HFFc6 (cell line): ENCODE data around the gene UTS2R. TPM values are rescaled to one million over a fixed set of nuclear protein-coding genes. Genes with fewer than 3 reads are reported as not detected.
A peak's percentile ranks its signal among the peaks of the same experiment; 100 is the strongest.

ENCODE experiments used
- DNase-seq: peaks from one replicate; pipeline ENCODE4 v3.0.0-alpha.2; 2018
- H3K27ac Mint-ChIP-seq: 2 replicates; pipeline ENCODE4 v1.8.0; 2020; ENCODE audit warnings: mild to moderate bottlenecking, mixed read lengths
- H3K27me3 Mint-ChIP-seq: 2 replicates; pipeline ENCODE4 v1.8.0; 2021; ENCODE audit warnings: mild to moderate bottlenecking, moderate library complexity, mixed read lengths; ENCODE audit not compliant: insufficient read depth
- H3K36me3 Mint-ChIP-seq: 2 replicates; pipeline ENCODE4 v1.8.0; 2021; ENCODE audit warnings: low read depth, mixed read lengths
- H3K4me1 Mint-ChIP-seq: 2 replicates; pipeline ENCODE4 v1.8.0; 2020; ENCODE audit warnings: low read depth, mixed read lengths
- H3K4me3 Mint-ChIP-seq: 2 replicates; pipeline ENCODE4 v1.8.0; 2020; ENCODE audit warnings: mild to moderate bottlenecking, moderate library complexity, mixed read lengths
- H3K9me3 Mint-ChIP-seq: 2 replicates; pipeline ENCODE4 v1.8.0; 2020; ENCODE audit warnings: mild to moderate bottlenecking, mixed read lengths
- CTCF ChIP-seq: fragments of 200-600 bp; sonication (generic); IDR thresholded peaks from 2 replicates; pipeline ENCODE4 v1.5.0; 2021; ENCODE audit warnings: antibody characterized with exemption, mild to moderate bottlenecking
- total RNA-seq, 6 experiments: library from RNA; stranded (reverse); fragmentation: NEBNext Ultra II Directional; extraction: Animal tissue kit (Norgen Biotek cat#: 25700); gene quantifications; 2 replicates in 1 of 6; 3 replicates in 5 of 6; pipeline ENCODE4 v1.2.3, GENCODE V29; 2021

The UTS2R gene
- total RNA-seq, 6 experiments from 2014 or later: not detected

GRCh38 chr17:82332669-82333278, 38.8 kb upstream of the UTS2R start:
- H3K36me3 Mint-ChIP-seq: no peaks in the 10 kb centered on the region
- DNase-seq: peak; percentile 34
- peaks cover 13% of the 10 kb centered on the region for H3K4me1 Mint-ChIP-seq
- no peaks in the 10 kb centered on the region for H3K9me3 Mint-ChIP-seq
- peaks cover 6% of the 10 kb centered on the region for H3K27me3 Mint-ChIP-seq
- no peak for TF ChIP-seq CTCF
- H3K4me3 Mint-ChIP-seq: peak overlapping the region; percentile 80
- no peak overlapping the region; the same call in 1 of the 2 replicates for H3K27ac Mint-ChIP-seq

- Mint-ChIP-seq H3K4me3 (peak within 1 kb of the TSS; percentile 86), H3K27ac (no peak within 1 kb of the TSS; the same call in 1 of the 2 replicates), H3K27me3 (peaks cover 6% of the 10 kb centered on the region), H3K36me3 (no peaks in the 10 kb centered on the region), H3K4me1 (peaks cover 17% of the 10 kb centered on the region), H3K9me3 (no peaks in the 10 kb centered on the region)
- peak; percentile 51 for DNase-seq
- no peak for TF ChIP-seq CTCF
Measured at GRCh38 chr17:82333279-82334171, 38.0 kb upstream of the UTS2R start, which contains the start of gene SECTM1. Gene SECTM1 (minus strand): TSS chr17:82333766. CDS start chr17:82327240, 6,526 bp downstream.

- TF ChIP-seq CTCF: no peak
- H3K27me3 Mint-ChIP-seq: peaks cover 6% of the 10 kb centered on the region
- no peaks in the 10 kb centered on the region for H3K9me3 Mint-ChIP-seq
- H3K4me1 Mint-ChIP-seq: peaks cover 24% of the 10 kb centered on the region
- no peak overlapping the region for H3K27ac Mint-ChIP-seq
- no peak for DNase-seq
- peak overlapping the region; percentile 86 for H3K4me3 Mint-ChIP-seq
- no peaks in the 10 kb centered on the region for H3K36me3 Mint-ChIP-seq
Measured at GRCh38 chr17:82334204-82334621, 37.4 kb upstream of the UTS2R start.

GRCh38 chr17:82334622-82335394, 36.8 kb upstream of the UTS2R start:
- peak overlapping the region; percentile 29; the same call in 1 of the 2 replicates for H3K27ac Mint-ChIP-seq
- no peak for TF ChIP-seq CTCF
- peak overlapping the region; percentile 86 for H3K4me3 Mint-ChIP-seq
- no peak for DNase-seq
- no peaks in the 10 kb centered on the region for H3K9me3 Mint-ChIP-seq
- no peaks in the 10 kb centered on the region for H3K36me3 Mint-ChIP-seq
- H3K4me1 Mint-ChIP-seq: peaks cover 27% of the 10 kb centered on the region
- peaks cover 6% of the 10 kb centered on the region for H3K27me3 Mint-ChIP-seq
